AG20443 (cell line): ENCODE data around the gene ERGIC2.
"Not testable (repeated sequence)": the region's sequence is repeated elsewhere in the genome, so short reads cannot be mapped to it uniquely, and the experiment has no call there.

Source experiments
- DNase-seq: peaks from one replicate; pipeline ENCODE4 v3.0.0; 2012; ENCODE audit warnings: low spot score, mixed read lengths

Gene ERGIC2

GRCh38 chr12:29380536-29381523, at the start of gene ERGIC2:
Gene ERGIC2, minus strand, starts transcription at chr12:29381172. Its CDS starts 9,539 bp downstream, at chr12:29371633.
- DNase-seq: peak; percentile 97

- DNase-seq: no peak
These were observed 49.7 kb upstream of the ERGIC2 start for GRCh38 chr12:29430716-29431044.

- no peak for DNase-seq
These were observed 49.2 kb upstream of the ERGIC2 start for GRCh38 chr12:29429999-29430715.

GRCh38 chr12:29428633-29429032, 47.7 kb upstream of the ERGIC2 start:
- DNase-seq: peak; percentile 12

- no peak for DNase-seq
These were observed 47.0 kb upstream of the ERGIC2 start for GRCh38 chr12:29427964-29428363.

GRCh38 chr12:29426498-29426897, 45.5 kb upstream of the ERGIC2 start:
- no peak for DNase-seq

DNA sequence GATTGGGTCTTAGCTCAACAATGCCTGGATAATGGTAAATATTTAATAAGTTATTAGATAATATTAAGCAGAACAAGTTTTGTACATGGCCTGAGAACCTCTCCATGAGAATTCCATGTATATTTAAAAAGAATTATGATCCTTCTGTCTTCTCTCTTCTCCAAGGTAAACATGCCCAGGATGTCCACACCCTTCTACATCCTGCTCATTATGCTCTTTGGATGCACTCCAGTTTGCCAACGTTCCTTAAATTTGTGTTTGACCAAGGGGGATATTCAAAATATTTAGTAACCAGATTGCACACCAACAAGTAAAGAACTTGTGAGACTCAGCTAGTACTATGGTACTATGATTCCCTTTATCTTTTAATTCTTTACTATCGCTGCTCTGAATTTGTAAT, 44.8 kb upstream of the ERGIC2 start:
- no peak for DNase-seq

GRCh38 chr12:29416748-29417147, 35.8 kb upstream of the ERGIC2 start:
- DNase-seq: no peak

DNA sequence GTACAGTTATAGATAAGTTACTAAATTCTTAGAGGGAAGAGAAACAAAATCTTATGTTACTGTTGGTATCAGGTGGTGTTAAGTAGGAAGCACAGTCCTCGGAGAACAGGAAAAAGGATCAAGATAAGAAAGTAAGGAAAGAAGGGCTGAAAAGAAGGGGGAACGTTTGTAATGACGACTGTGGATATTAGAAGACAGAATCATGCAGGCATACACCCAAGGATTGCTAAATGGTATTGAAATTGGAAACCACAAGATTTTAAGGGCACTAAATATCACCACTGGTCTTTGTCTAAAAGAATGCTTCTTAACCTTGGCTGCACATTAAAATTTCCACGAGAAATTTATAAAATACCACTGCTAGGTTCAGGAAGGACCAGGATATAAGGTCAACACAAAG, 34.1 kb upstream of the ERGIC2 start:
- no peak for DNase-seq

GRCh38 chr12:29414368-29414767, 33.4 kb upstream of the ERGIC2 start:
- DNase-seq: no peak

DNA sequence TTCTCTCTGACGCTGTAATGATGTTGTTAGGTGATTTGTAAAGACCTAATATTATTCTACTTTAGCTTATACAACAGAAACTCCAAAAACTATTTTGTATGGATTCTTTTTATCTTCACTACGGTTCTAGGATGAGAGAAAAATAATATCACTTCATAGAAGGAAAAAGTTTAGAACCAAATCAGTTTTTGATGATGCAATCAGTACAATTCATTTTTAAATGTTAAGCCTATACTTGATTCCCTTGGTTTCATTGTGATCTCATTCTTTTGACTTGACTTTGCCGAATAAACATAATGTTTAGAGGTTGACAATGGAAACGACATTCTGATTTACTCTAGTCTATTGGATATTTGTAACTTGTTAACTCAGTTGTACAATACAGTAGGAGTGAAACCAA, 24.6 kb upstream of the ERGIC2 start:
- no peak for DNase-seq

- DNase-seq: no peak
These were observed 23.0 kb upstream of the ERGIC2 start for GRCh38 chr12:29403991-29404390.

GRCh38 chr12:29402437-29402836, 21.5 kb upstream of the ERGIC2 start:
- no peak for DNase-seq

GRCh38 chr12:29398495-29398894, 17.5 kb upstream of the ERGIC2 start:
- no peak for DNase-seq

- peak; percentile 13 for DNase-seq
These were observed 15.8 kb upstream of the ERGIC2 start for GRCh38 chr12:29396774-29397173.

GRCh38 chr12:29395356-29395755, 14.4 kb upstream of the ERGIC2 start:
- DNase-seq: no peak

DNA sequence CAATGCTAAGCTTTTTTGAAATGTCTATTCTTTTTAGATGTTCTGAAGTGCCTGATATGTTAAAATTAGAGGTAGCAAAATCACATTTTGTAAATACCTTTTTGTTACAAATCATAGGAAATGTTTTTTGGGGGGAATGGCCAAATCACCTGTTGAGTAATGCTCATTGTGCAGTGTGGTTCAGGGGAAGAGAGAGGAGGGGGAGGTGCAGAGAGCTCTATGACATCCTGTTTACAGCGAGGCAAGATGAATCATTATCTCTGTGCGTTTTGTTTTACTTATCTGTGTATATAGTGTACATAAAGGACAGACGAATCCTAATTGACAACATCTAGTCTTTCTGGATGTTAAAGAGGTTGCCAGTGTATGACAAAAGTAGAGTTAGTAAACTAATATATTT, 9.4 kb upstream of the ERGIC2 start:
- not testable (repeated sequence) for DNase-seq

- no peak for DNase-seq
These were observed 8.4 kb upstream of the ERGIC2 start for GRCh38 chr12:29389295-29389919.

GRCh38 chr12:29386084-29386680, 5.2 kb upstream of the ERGIC2 start:
- DNase-seq: not testable (repeated sequence)

GRCh38 chr12:29385194-29385593, 4.2 kb upstream of the ERGIC2 start:
- DNase-seq: not testable (repeated sequence)

GRCh38 chr12:29382251-29382650, 1.3 kb upstream of the ERGIC2 start:
- no peak for DNase-seq

DNA sequence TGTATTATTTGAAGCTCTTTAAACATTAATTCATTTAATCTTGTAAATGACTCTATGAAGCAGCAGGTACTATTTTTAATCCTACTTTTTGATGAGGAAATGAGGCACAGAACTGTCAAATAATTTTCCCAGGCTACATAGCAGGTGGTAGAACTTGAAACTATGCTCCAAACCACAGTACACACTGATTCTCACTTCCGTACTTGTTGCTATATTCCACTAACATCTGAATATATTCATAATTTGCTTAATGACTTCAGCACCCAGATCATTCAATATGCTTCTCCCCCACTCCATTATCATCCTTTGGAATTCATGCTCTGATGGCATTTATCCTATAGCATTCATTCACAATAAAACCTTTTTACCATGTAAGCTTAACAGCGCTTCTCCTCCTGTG, 4.9 kb downstream of the ERGIC2 start:
- DNase-seq: no peak
